ENCODE data around the gene VGF.
"Not testable (repeated sequence)": the region's sequence is repeated elsewhere in the genome, so short reads cannot be mapped to it uniquely, and the experiment has no call there.

VGF gene

DNA sequence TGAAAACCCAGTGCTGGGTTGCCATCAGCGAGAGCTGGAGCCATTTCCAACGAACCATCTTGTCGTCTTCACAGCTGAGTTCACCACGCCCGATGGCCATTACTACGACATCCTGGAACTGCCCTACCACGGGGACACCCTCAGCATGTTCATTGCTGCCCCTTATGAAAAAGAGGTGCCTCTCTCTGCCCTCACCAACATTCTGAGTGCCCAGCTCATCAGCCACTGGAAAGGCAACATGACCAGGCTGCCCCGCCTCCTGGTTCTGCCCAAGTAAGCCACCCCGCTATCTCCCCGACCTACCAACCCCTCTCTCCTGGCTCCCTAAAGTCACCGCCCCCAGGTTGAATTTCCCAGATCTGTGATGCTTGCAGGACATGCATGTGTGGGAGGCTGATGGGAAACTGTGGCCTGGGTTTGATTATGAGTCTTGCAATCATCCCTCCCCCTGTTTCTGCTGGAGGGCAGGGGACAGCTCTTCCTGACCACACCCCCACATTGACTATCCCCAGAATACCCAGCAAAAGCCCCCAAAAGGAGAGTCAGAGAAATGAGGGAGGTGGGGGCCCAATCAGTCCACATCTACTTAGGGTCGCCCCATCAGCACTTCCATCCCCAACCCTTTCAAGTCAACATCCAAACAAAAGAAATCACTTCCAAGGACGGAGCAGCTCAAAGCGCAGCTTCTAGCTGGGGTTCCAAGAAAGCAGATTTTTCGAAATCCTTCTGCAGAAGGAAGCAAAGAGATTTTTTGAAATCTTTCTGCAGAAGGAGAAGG is 31.6 kb downstream of the VGF start:
- DNase-seq: no peak

DNA sequence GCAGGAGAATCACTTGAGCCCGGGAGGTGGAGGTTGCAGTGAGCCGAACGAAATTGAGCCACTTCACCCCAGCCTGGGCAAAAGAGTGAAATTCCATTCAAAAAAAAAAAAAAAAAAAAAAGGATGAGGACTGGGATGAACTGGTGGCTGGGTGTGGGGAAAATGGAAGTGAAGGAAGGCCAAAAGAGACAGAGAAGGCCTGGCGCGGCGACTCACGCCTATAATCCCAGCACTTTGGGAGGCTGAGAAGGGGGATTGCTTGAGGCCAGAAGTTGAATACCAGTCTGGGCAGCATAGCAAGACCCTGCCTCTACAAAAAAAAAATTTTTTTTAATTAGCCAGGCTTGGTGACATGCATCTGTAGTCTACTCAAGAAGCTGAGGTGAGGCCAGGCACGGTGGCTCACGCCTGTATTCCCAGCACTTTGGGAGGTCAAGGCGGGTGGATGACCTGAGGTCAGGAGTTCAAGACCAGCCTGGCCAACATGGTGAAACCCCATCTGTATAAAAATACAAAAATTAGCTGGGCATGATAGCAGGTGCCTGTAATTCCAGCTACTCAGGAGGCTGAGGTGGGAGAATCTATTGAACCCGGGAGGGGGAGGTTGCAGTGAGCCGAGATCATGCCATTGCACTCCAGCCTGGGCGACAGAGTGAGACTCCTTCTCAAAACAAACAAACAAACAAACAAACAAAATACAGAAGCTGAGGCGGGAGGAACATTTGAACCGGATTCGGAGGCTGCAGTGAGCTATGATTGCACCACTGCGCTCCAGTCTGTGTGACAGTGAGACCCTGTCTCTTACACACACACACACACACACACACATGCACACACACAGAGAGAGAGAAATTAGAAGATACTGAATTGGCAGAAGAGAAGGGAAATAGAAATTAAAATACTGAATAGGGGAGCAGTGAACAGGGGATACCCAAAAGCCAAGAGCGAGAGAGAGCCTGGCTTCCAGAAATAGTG is 32.5 kb downstream of the VGF start:
- not testable (repeated sequence) for DNase-seq

DNA sequence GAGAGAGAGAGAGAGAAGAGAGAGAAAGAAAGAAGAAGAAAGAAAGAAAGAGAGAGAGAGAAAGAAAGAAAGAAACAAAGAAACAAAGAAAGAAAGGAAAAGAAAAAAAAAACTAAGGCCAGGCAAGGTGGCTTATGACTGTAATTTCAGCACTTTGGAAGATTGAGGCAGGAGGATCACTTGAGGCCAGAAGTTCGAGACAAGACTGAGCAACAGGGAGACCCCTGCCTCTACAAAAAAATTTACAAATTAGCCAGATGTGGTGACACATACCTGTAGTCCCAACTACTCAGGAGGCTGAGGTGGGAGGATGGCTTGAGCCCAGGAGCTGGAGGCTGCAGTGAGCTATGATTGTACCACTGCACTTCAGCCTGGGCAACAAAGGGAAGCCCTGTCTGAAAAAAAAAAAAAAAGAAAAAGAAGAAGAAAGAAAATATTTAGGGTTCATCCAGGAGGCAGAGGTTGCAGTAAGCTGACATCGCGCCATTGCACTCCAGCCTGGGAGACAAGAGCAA is 35.7 kb downstream of the VGF start:
- DNase-seq: no peak

DNA sequence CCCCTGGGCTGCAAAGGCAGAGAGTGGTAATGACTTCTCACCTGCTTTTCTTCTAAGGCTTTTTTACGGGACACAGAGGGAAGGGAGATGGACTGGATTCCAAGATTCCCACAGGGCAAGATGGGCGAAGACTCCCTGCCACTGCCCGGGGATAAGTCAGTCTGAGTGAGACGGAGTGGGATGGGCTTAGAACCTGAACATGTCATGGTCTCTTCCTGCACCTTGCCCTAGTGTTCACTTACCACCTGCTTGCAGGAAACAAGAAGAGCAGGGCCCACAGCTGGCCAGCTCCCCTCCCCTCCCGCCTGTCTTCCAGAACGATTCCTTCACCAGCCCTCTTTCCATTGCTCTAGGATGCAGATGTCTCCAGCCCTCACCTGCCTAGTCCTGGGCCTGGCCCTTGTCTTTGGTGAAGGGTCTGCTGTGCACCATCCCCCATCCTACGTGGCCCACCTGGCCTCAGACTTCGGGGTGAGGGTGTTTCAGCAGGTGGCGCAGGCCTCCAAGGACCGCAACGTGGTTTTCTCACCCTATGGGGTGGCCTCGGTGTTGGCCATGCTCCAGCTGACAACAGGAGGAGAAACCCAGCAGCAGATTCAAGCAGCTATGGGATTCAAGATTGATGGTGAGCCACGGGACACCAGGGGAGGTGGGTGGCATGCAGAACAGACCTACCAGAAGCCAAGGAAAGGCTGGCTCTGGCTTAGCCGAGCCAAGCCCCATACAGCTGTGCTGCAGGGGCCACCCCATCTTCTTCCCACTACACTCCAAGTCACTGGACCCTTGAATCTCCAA is 37.1 kb downstream of the VGF start:
- DNase-seq: no peak

DNA sequence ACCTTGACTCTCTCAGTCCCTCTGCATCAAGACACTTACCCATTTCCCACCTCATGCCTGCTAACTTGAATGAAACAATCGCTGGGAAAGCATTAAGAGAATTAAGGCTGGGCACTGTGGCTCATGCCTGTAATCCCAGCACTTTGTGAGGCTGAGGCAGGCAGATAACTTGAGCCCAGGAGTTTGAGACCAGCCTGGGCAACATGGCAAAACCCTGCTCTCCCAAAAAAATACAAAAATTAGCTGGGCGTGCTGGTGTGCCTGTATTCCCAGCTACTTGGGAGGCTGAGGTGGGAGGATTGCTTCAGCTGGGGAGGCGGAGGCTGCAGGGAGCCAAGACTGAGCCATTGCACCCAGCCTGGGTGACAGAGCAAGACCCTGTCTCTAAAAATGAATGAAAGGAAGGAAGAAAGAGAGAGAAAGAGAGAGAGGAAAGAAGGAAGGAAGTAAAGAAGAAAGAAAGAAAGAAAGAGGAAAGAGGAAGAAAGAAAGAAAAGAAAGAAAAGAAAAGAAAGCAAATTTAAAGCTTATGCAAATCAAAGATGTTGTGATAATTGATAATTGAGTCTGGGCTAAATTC is 37.8 kb downstream of the VGF start:
- DNase-seq: no peak

DNA sequence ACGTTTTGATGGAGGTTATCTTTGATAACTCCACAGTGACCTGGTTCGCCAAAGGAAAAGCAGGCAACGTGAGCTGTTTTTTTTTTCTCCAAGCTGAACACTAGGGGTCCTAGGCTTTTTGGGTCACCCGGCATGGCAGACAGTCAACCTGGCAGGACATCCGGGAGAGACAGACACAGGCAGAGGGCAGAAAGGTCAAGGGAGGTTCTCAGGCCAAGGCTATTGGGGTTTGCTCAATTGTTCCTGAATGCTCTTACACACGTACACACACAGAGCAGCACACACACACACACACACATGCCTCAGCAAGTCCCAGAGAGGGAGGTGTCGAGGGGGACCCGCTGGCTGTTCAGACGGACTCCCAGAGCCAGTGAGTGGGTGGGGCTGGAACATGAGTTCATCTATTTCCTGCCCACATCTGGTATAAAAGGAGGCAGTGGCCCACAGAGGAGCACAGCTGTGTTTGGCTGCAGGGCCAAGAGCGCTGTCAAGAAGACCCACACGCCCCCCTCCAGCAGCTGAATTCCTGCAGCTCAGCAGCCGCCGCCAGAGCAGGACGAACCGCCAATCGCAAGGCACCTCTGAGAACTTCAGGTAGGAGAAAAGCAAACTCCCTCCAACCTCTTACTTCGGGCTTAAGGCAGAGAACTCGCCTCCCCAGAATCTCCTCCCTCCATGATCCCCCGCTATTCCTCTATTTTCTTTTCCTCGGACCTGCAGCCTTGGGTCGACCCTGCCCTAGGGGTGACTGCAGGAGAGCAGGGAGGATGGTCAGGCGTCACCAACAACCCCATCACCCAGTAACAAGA is 38.5 kb downstream of the VGF start, which contains the start of gene SERPINE1:
TSS of gene SERPINE1 (plus strand) at position 454 of the 809 bp plus-strand sequence. CDS start 1,290 bp downstream, outside the sequence.
- peak; percentile 70 for DNase-seq

DNA sequence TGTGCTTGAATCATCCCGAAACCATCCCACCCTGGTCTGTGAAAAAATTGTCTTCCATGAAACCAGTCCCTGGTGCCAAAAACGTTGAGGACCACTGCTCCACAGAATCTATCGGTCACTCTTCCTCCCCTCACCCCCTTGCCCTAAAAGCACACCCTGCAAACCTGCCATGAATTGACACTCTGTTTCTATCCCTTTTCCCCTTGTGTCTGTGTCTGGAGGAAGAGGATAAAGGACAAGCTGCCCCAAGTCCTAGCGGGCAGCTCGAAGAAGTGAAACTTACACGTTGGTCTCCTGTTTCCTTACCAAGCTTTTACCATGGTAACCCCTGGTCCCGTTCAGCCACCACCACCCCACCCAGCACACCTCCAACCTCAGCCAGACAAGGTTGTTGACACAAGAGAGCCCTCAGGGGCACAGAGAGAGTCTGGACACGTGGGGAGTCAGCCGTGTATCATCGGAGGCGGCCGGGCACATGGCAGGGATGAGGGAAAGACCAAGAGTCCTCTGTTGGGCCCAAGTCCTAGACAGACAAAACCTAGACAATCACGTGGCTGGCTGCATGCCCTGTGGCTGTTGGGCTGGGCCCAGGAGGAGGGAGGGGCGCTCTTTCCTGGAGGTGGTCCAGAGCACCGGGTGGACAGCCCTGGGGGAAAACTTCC is 39.2 kb downstream of the VGF start:
- DNase-seq: no peak

DNA sequence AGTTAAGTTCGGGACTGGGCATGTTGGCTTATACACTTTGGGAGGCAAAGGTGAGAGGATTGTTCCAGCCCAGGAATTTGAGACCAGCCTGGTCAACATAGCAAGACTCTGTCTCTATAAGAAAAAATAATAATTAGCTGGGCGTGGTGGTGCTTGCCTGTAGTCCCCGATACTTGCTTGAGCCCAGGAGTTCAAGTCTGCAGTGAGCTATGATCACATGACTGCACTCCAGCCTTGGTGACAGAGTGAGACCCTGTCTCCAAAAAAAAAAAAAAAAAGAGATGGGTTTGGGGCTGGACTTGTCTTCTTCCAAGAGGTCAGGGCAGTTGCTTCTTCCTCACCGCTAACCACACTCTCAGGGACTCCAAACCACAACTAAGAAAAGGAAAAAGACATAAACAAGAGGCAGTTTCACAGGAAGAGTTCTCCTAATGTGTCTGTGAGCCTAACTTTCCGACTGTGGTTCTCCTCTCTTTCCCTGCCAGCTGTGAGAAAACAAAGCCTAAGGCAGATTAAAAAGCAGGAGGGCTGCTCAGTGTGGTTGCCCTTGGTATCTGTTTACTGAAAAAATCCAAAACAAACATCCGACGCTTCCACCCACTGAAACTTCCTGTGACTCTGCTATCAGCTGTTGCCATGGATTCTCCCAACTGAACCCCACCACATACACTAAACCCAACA is 40.9 kb downstream of the VGF start:
- peak; percentile 17 for DNase-seq

DNA sequence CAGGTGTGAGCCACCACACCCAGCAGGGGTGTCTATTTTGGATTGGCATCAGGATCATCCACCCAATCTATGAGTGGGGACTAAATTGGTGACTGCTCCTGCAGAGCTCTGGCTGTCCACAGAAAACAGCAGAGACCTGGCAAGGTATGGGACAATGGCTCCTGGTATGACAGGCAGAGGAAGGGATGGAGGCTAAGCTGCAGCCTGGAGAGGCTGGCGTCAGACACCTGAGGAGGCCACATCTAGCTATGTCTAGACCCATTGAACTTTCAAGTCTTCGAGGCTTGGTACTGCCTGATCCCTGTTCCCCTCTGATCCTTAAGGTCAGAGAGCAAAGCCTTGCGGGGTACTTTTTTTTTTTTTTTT is 41.7 kb downstream of the VGF start:
- no peak for DNase-seq

DNA sequence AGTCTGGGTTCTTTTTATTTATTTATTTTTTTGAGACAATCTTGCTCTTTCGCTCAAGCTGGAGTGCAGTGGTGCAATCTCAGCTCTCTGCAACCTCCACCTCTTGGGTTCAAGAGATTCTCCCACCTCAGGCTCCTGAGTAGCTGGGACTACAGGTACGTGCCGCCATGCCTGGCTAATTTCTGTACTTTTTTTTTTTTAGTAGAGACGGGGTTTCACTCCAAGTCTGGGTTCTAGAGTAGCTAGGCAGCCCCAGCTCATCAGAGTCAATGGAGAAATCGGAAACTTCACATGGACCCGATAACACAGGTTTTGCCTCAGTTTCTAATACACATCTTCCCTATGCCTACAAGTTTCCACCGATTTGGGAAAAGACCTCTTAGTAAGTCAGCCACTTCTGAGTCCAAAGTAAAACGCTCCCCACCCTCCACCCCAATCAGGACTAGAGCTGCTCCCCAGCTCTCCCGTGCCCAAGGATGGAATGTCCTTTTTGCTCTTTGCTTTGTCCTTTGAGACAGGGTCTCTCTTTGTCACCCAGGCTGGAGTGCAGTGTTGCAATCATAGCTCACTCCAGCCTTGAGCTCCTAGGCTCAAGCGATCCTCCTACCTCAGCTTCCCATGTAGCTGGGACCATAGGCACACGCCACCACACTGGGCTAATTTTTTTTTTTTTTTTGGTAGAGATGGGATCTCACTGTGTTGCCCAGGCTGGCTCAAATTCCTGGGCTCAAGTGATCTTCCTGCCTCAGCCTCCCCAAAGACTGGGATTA is 42.3 kb downstream of the VGF start:
- no peak for DNase-seq

DNA sequence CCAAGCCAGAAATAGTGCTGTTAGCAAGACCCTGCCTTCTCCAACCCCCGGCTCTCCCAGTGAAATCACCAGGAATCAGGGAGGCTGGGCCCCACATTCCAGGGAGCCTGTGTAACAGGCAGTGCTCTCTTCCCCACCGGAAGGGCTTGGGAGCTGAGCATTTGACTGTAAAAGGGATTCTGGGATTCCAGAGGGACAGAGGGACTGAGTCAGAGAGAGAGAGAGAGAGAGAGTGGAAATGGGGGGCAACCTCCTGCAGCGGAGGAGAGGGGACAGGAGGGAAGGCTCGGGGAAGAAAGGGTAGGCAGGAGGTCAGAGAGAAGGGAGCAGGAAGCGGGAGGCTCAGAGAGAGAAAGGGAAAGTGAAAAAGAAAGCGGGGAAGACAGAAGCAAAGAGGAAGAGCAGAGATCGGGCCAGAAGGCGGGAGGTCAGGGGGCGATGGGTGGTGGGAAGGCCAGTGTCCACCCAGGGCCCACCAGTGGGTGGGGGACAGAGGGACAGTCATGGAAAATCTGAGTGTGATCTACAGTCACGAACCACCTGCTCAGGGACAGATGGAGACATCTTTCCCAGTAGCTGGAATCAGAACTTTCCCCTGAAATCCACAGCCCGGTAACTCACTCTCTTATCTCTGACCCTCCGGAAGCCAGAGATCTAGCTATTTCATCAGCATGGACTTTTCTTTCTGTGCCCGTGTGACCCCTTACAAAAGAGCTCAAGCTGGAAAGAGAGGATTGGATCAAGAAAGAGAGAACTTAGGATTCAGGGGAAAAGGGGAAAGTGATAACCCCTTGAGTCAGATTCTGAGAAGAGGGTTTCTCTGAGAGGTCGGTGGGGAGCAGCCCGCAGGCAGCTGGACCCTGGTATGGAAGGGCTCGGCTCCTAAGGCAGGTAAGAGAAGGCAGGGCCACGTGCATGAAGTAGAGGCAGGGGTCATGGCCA is 43.1 kb downstream of the VGF start:
- DNase-seq: no peak

DNA sequence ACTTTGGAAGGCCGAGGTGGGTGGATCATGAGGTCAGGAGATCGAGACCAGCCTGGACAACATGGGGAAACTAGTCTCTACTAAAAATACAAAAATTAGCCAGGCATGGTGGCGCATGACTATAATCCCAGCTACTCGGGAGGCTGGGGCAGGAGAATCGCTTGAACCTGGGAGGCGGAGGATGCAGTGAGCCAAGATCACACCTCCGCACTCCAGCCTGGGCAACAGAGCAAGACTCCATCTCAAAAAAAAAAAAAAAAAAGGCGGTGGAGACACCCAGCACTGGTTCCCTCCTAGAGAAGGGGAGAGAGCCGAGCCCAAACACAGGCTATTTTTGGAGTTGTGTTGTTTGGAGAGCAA is 43.8 kb downstream of the VGF start:
- DNase-seq: not testable (repeated sequence)

DNA sequence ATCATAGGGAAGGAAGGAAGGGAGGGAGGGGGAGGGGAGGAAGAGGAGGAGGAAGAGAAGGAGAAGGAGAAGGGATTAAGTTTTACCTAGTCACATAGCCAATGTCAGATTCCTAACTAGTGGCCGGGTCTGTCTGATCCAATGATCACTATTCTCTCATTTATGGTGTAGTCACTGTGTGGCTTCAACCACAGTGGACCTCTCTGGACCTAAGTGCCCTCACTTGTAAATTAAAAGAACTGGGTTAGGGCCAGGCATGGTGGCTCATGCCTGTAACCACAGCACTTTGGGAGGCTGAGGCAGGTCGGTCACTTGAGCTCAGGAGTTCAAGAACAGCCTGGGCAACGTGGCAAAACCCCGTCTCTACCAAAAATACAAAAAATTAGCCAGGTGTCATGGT is 45.1 kb downstream of the VGF start:
- DNase-seq: no peak

DNA sequence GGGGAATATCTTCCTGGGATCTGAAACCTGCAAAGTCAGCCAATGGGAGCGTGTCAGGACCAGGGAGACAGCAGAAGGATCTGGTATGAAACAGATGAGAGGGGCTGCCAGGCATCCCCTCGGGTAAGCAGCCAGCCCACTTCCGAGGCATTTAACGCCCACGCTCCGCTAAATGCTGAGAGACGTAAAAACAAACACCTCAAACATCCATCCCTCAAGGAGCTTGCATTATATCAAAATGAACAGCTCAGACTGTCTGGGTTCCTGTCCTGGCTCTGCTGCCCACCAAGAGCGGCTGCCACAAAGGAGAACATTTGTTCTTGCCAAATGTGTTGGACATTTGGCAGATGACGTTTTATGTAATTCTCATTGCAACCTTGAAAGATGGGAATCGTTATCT is 45.5 kb downstream of the VGF start:
- no peak for DNase-seq

DNA sequence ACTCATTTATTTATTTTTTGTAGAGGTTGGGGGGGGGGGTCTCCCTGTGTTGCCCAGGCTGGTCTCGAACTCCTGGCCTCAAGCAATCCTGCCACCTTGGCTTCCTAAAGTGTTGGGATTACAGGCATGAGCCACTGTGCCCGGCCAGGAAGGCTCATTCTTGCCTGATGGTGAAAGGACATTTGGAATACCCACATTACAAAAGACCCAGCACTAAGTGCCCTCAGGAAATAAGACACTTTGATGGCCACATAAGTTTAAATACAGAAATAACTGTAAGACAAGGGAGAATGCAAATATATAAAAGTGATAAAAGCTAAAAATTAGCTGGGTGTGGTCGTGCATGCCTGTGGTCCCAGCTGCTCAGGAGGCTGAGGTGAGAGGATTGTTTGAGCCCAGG is 46.5 kb downstream of the VGF start:
- DNase-seq: no peak

DNA sequence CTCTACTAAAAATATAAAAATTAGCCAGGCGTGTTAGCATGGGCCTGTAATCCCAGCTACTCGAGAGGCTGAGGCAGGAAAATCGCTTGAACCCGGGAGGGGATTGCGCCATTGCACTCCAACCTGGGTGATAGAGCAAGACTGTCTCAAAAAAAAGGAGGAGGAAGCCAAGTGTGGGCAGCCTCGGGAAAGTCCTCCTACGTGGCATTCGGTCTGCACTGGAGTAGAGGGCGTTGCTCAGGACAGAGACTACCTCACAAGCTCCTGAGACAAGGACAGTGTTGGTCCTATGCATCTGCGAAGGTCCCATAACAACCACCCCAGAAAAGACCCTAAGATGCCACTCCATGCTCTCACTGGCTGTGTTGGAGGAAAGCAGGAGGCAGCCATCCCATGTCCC is 48.5 kb downstream of the VGF start:
- DNase-seq: no peak

DNA sequence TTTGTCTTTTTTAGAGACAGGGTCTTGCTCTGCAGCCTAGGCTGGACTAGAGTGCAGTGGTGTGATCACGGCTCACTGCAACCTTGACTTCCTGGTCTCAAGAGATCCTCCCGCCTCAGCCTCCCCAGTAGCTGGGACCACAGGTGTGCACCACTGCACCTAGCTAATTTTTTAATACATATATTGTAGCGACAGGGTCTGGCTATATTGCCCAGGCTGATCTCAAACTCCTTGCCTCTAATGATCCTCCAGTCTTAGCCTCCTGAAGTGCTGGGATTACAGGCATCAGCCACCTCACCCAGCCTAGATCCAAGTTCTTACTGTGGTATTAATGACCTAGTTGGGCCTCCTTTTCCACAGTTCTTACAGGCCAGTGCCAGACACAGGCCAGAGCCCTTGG is 50.2 kb downstream of the VGF start:
- DNase-seq: no peak

DNA sequence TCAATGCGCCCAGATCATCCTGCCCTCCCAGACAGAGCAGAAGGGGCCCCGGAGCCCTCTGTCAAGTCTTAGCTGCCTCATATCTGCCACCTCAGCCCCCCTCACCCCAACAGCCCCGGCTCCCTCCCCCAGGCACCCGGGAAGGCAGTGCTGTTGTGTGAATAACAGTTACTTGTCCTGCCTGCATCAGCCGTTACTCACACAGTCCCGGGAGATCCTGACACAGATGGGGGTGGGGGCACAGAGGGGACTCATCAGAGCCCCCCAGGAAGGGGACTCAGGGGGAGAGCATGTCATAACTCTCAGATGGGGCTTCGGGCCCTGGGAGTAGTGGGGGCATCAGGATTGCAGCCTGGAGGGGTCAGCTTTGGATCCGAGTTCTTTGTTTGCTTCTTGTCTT is 50.9 kb downstream of the VGF start:
- DNase-seq: no peak

DNA sequence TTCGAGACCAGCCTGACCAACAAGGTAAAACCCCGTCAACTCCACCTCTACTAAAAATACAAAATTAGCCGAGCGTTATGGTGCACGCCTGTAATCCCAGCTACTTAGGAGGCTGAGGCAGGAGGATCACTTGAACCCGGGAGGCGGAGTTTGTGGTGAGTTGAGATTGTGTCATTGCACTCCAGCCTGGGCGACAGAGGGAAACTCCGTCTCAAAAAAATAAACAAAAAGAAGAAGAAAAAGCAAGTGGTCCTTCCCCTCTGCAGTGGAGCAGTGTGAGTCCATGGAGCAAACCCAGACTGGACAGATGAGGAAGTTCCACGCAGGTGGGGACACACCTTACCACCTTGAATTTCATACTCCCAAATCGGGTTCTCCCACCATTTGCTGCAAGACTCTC is 51.5 kb downstream of the VGF start:
- DNase-seq: no peak

All from DMS153 (cell line).